Measurements from ENCODE around the gene SAC3D1.

DNA sequence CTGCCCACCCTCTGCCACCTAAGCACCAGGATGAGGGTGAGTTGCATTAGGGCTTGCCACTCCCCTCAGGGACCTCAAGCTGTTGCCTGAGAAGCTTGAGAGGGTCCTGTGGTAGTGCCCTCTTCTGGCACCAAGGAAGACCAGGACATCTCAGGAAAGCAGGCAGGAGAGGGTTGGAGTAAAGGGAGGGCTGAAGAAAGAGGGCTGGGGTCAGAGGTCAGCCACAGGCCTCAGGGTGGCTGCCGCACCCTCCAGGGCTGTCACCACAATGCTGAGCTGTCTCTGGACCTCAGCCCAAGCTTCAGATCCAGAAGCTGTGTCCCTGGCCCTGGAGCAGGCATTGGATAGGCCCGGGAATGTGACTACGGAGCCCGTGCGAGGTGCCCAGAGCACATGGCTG is 4.1 kb downstream of the SAC3D1 start:
- TF ChIP-seq EZH2 (IDR thresholded peaks at IDR 0.05; ENCODE audit: insufficient read depth, poor library complexity, severe bottlenecking): no peak
- TF ChIP-seq EZH2phosphoT487 (IDR thresholded peaks at IDR 0.05; ENCODE audit: insufficient read depth, low read depth): no peak
